BE2C (cell line): ENCODE results near the gene RAB43.

Source experiments
- DNase-seq: peaks from one replicate; pipeline ENCODE4 v3.0.0-alpha.2; 2020
- H3K27me3 ChIP-seq: fragments of 250-450 bp; sonication (Bioruptor Pico); 2 replicates; pipeline ENCODE4 v1.5.1; 2020; ENCODE audit warnings: mild to moderate bottlenecking
- H3K36me3 ChIP-seq: fragments of 250-450 bp; sonication (Bioruptor Pico); 2 replicates; pipeline ENCODE4 v1.5.1; 2020; ENCODE audit warnings: mild to moderate bottlenecking
- H3K4me1 ChIP-seq: fragments of 250-450 bp; sonication (Bioruptor Pico); 2 replicates; pipeline ENCODE4 v1.5.1; 2020
- H3K4me3 ChIP-seq: 2 replicates; pipeline ENCODE4 v1.5.1; 2011; ENCODE audit warnings: low read depth, low read length
- H3K9me3 ChIP-seq: fragments of 250-450 bp; sonication (Bioruptor Pico); 2 replicates; pipeline ENCODE4 v1.5.1; 2020
- TF ChIP-seq, protein P1 (sequence below): IDR thresholded peaks from 2 replicates; pipeline ENCODE4 v1.5.1; 2012; ENCODE audit warnings: mild to moderate bottlenecking, low read depth, low read length

RAB43 gene

DNA sequence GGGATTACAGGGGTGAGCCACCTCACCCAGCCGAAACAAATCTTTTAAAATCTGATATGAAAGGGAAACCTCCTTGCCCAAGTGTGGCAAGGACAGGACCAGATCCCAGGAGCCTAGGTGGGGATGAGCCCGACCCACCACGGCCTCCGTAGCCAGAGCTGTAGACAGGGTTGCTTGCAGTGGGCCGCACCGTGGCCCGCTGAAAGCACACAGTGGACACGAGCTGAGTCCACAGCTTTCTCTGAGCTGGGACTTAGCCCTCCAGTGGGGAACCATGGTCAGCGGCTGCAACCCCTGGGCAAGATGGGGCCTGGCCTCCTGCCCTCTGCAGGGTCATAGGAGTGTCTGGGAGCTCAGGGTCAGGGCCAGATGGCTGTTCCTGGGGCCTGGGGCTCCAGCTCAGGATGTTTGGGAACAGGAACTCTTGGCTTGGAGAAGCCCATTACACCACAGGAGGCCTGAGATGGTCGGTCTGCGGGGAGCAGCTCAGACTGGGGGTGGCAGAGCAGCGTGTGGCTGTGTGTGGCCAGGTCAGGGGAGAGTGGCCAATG lies 36.4 kb downstream of the RAB43 start:
- Histone ChIP-seq H3K4me1 (no peaks in the 10 kb centered on the region), H3K27me3 (no peaks in the 10 kb centered on the region), H3K36me3 (no peaks in the 10 kb centered on the region), H3K9me3 (no peaks in the 10 kb centered on the region), H3K4me3 (no peak overlapping the region)
- DNase-seq = no peak
- TF ChIP-seq, protein P1, sequence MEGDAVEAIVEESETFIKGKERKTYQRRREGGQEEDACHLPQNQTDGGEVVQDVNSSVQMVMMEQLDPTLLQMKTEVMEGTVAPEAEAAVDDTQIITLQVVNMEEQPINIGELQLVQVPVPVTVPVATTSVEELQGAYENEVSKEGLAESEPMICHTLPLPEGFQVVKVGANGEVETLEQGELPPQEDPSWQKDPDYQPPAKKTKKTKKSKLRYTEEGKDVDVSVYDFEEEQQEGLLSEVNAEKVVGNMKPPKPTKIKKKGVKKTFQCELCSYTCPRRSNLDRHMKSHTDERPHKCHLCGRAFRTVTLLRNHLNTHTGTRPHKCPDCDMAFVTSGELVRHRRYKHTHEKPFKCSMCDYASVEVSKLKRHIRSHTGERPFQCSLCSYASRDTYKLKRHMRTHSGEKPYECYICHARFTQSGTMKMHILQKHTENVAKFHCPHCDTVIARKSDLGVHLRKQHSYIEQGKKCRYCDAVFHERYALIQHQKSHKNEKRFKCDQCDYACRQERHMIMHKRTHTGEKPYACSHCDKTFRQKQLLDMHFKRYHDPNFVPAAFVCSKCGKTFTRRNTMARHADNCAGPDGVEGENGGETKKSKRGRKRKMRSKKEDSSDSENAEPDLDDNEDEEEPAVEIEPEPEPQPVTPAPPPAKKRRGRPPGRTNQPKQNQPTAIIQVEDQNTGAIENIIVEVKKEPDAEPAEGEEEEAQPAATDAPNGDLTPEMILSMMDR = no peak

DNA sequence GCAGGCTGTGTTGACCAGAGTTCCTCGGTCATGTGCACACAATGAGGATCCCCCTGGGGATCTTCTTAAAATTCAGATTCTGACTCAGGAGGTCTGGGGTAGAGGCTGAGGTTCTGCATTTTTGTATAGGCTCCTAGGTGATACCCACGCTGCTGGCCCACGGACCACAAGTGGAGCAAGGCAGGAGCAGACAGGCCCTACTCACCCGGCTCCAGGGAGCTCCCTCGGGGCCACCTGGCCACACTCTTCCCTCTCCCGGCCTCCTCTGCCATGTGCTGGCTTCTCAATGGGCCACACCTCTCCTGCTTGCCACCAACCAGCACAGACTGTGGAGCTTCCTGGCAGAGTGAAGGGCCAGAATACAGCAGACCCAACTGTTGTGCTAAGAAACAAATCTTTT lies 37.1 kb downstream of the RAB43 start:
- Histone ChIP-seq H3K4me1 (no peaks in the 10 kb centered on the region), H3K27me3 (no peaks in the 10 kb centered on the region), H3K4me3 (no peak overlapping the region), H3K36me3 (no peaks in the 10 kb centered on the region), H3K9me3 (no peaks in the 10 kb centered on the region)
- no peak for DNase-seq
- TF ChIP-seq, protein P1 = no peak

DNA sequence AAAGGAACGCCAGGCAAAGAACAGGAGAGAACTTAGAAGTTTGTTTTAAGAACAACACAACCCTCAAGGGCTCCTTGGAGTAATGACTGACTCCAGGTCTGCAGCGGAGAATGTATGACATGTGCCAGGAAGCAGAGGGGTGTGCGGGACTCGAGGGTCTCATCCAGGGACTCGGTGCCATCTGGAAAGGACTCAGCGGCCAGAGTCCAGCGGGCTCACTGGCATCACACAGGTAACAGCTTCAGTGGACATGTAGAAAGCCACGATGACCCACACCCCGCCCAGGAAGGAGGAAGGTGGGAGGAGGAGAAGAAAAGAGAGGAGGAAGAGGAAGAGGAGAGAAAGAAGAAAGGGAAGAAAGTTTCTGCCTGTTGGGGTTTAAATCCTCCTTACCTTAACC lies 39.6 kb downstream of the RAB43 start:
- H3K4me3 ChIP-seq = no peak overlapping the region
- H3K36me3 ChIP-seq = no peaks in the 10 kb centered on the region

DNA sequence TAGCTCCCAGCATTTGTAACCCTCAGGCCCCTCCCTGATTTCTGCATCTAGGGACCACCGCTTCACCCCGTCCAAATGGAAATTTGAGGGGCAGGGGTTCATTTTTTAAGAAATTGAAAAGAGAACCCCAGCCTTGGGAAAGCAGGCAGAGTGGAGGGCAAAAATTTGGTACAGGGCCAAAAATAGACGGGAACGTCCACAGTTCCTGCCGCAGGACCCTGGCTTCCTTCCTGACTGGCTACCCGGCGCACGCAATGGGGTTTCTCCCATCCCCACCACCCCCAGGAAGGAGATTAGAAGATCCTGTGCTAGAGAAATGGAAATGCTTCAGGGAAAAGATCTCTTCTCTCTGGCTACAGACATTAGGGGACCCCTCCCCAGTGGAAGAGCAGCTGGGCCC lies 40.1 kb downstream of the RAB43 start:
- Histone ChIP-seq H3K27me3 (no peaks in the 10 kb centered on the region), H3K36me3 (no peaks in the 10 kb centered on the region), H3K4me1 (no peaks in the 10 kb centered on the region), H3K9me3 (no peaks in the 10 kb centered on the region), H3K4me3 (no peak overlapping the region)
- DNase-seq = no peak
- TF ChIP-seq, protein P1 = no peak

More for the DNA sequence above, 39.6 kb downstream of the RAB43 start:
- Histone ChIP-seq H3K4me1 (no peaks in the 10 kb centered on the region), H3K9me3 (no peaks in the 10 kb centered on the region), H3K27me3 (no peaks in the 10 kb centered on the region)
- TF ChIP-seq, protein P1 = no peak
- no peak for DNase-seq

DNA sequence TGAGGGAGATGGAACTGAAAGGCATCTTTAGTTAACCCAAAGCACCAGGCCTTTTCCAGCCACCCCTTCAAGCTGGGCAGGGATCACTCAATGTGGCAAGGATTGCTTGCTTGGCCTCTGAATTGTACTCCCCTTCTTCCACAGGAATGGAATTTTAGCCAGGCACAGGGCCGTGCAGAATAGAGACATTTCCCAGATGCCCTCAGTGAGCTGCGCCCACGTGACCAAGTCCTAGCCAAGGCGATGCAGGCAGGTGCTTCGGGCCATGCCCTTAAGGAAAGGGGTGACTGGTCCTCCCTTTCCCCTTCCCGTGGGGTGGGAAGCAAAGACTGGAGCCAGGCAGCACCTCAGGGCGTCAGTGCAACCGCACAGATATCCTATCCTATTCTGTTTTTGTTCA lies 43.1 kb downstream of the RAB43 start:
- Histone ChIP-seq H3K4me1 (no peaks in the 10 kb centered on the region), H3K9me3 (no peaks in the 10 kb centered on the region), H3K27me3 (no peaks in the 10 kb centered on the region), H3K36me3 (no peaks in the 10 kb centered on the region), H3K4me3 (no peak overlapping the region)
- DNase-seq = peak; percentile 23
- TF ChIP-seq, protein P1 = no peak

DNA sequence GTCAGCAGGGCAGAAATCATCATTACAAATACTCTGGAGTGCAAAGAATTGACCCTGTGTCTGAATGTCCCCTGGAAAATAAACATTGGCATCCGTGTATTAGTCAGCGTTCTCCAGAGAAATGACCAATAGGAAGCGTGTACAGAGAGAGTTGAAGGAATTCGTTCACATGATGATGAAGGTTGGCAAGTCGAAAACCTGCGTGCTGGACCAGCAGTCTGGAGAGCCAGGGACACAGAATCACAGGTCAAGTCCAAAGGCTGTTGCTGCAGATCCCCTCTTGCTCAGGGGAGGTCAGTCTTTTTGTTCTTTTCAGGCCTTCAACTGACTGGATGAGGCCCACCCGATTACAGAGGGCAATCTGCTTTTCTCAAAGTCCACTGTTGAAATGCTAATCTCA lies 44.4 kb downstream of the RAB43 start:
- Histone ChIP-seq H3K4me3 (no peak overlapping the region), H3K4me1 (no peaks in the 10 kb centered on the region), H3K9me3 (no peaks in the 10 kb centered on the region), H3K36me3 (no peaks in the 10 kb centered on the region), H3K27me3 (no peaks in the 10 kb centered on the region)
- TF ChIP-seq, protein P1 = no peak
- DNase-seq = no peak
